ENCODE data around the gene TAF11L5.
"Not testable (repeated sequence)": the region's sequence is repeated elsewhere in the genome, so short reads cannot be mapped to it uniquely, and the experiment has no call there.

Gene TAF11L5

DNA sequence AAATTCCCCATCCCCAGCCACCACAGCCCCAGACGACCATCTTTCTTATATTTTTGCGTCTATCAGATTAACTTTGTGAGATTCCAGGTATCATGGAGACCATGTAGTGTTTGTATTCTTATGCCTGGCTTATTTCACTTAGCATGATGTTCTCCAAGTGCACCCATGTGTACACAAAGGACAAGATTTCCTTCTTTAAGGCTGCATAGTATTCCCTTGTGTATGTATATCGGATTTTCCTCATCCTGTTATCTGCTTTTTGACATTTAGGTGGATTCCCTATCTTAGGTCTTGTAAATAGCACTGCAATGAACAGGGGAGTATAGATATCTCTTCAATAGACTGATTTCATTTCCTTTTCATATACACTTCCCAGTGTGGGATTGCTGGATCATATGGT lies 32.3 kb upstream of the TAF11L5 start:
- no peak overlapping the region for H3K27ac ChIP-seq (ENCODE audit: low read length)
- H3F3A ChIP-seq (ENCODE audit: insufficient read depth, low read length), result no peaks in the 10 kb centered on the region
- H3K4me2 ChIP-seq (ENCODE audit: low read depth, low read length), result no peak overlapping the region
- H3K4me1 ChIP-seq (ENCODE audit: low read length), result no peaks in the 10 kb centered on the region
- TF ChIP-seq EZH2 (optimal IDR thresholded peaks at IDR 0.05; ENCODE audit: low read depth, low read length) (no peak), EZH2phosphoT487 (IDR thresholded peaks at IDR 0.05; ENCODE audit: low read length) (no peak)
- TF ChIP-seq, protein P1, sequence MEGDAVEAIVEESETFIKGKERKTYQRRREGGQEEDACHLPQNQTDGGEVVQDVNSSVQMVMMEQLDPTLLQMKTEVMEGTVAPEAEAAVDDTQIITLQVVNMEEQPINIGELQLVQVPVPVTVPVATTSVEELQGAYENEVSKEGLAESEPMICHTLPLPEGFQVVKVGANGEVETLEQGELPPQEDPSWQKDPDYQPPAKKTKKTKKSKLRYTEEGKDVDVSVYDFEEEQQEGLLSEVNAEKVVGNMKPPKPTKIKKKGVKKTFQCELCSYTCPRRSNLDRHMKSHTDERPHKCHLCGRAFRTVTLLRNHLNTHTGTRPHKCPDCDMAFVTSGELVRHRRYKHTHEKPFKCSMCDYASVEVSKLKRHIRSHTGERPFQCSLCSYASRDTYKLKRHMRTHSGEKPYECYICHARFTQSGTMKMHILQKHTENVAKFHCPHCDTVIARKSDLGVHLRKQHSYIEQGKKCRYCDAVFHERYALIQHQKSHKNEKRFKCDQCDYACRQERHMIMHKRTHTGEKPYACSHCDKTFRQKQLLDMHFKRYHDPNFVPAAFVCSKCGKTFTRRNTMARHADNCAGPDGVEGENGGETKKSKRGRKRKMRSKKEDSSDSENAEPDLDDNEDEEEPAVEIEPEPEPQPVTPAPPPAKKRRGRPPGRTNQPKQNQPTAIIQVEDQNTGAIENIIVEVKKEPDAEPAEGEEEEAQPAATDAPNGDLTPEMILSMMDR (IDR thresholded peaks at IDR 0.05; ENCODE audit: low read length), result no peak
- H3K9me3 ChIP-seq (replicated peaks; ENCODE audit: insufficient read depth, low read length), result no peaks in the 10 kb centered on the region
- DNase-seq, result no peak
- no peaks in the 10 kb centered on the region for H3K79me2 ChIP-seq (ENCODE audit: low read length)
- H3K4me3 ChIP-seq (ENCODE audit: low read length), result no peak overlapping the region
- no peaks in the 10 kb centered on the region for H3K36me3 ChIP-seq (replicated peaks; ENCODE audit: insufficient read depth, low read length)
- H3K27me3 ChIP-seq (replicated peaks; ENCODE audit: insufficient read depth, low read length), result no peaks in the 10 kb centered on the region
- H4K20me1 ChIP-seq (ENCODE audit: insufficient read depth, low read length), result no peaks in the 10 kb centered on the region
- no peak overlapping the region for H2AFZ ChIP-seq (ENCODE audit: low read length)
- H3K9ac ChIP-seq (ENCODE audit: low read length), result no peak overlapping the region
- H3K9me2 ChIP-seq (replicated peaks; ENCODE audit: insufficient read depth, low read length), result no peaks in the 10 kb centered on the region

DNA sequence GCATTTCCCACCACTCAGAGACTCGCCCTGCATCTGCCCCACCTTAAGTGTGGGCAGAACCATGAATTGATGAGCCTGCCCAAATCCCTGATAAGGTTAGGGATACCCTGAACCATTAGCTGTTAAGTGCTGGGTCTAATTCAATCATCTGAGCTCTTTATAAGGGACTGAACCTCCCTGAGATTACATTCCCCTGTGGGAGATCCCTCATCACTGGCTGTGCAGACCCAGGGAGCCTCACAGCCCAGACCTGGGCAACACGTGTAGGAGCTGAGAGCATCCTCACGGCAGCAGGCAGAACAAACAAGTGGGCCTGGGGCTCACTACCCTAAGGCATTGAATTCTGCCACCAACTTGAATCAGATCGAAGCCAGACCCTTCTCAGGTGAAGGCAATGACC lies 27.6 kb upstream of the TAF11L5 start:
- TF ChIP-seq EZH2phosphoT487 (IDR thresholded peaks at IDR 0.05; ENCODE audit: low read length) (no peak), EZH2 (optimal IDR thresholded peaks at IDR 0.05; ENCODE audit: low read depth, low read length) (no peak)
- Histone ChIP-seq H3K27ac (ENCODE audit: low read length) (no peak overlapping the region), H3K4me3 (ENCODE audit: low read length) (no peak overlapping the region), H2AFZ (ENCODE audit: low read length) (no peak overlapping the region), H3K9me2 (replicated peaks; ENCODE audit: insufficient read depth, low read length) (no peaks in the 10 kb centered on the region), H3K79me2 (ENCODE audit: low read length) (no peaks in the 10 kb centered on the region), H3K9me3 (replicated peaks; ENCODE audit: insufficient read depth, low read length) (no peaks in the 10 kb centered on the region), H3K36me3 (replicated peaks; ENCODE audit: insufficient read depth, low read length) (no peaks in the 10 kb centered on the region), H3F3A (ENCODE audit: insufficient read depth, low read length) (no peaks in the 10 kb centered on the region), H3K9ac (ENCODE audit: low read length) (no peak overlapping the region), H3K4me2 (ENCODE audit: low read depth, low read length) (no peak overlapping the region), H3K27me3 (replicated peaks; ENCODE audit: insufficient read depth, low read length) (no peaks in the 10 kb centered on the region), H3K4me1 (ENCODE audit: low read length) (no peaks in the 10 kb centered on the region), H4K20me1 (ENCODE audit: insufficient read depth, low read length) (no peaks in the 10 kb centered on the region)
- no peak for DNase-seq

DNA sequence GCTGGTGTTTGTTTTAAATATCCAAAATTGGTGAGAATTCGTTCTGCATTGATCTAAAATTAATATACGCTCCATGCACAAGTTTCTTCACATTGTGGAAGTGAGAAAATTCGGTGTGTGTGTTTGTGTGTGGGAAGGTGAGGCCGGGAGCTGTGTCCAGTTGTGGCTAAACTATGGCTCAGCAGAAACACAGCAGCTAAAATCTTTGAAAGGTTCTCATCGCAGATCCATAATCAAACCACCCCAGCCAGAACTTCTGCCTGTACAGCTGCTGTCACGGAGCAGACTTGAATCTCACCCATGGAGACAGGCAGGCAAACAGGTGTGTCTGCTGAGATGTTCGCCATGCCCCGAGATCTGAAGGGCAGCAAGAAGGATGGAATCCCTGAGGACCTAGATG lies 27.1 kb upstream of the TAF11L5 start, which contains the start of gene TAF11L2:
Gene TAF11L2 (plus strand): TSS at position 301 of the 400 bp plus-strand sequence.
- H3K9ac ChIP-seq (ENCODE audit: low read length); H4K20me1 ChIP-seq (ENCODE audit: insufficient read depth, low read length); H3K4me2 ChIP-seq (ENCODE audit: low read depth, low read length); H3K27ac ChIP-seq (ENCODE audit: low read length); H3K79me2 ChIP-seq (ENCODE audit: low read length); H3K27me3 ChIP-seq (replicated peaks; ENCODE audit: insufficient read depth, low read length); H3K4me3 ChIP-seq (ENCODE audit: low read length); H3K9me2 ChIP-seq (replicated peaks; ENCODE audit: insufficient read depth, low read length); H3K4me1 ChIP-seq (ENCODE audit: low read length); H2AFZ ChIP-seq (ENCODE audit: low read length); H3K36me3 ChIP-seq (replicated peaks; ENCODE audit: insufficient read depth, low read length); H3K9me3 ChIP-seq (replicated peaks; ENCODE audit: insufficient read depth, low read length); DNase-seq; H3F3A ChIP-seq (ENCODE audit: insufficient read depth, low read length): not testable (repeated sequence)

DNA sequence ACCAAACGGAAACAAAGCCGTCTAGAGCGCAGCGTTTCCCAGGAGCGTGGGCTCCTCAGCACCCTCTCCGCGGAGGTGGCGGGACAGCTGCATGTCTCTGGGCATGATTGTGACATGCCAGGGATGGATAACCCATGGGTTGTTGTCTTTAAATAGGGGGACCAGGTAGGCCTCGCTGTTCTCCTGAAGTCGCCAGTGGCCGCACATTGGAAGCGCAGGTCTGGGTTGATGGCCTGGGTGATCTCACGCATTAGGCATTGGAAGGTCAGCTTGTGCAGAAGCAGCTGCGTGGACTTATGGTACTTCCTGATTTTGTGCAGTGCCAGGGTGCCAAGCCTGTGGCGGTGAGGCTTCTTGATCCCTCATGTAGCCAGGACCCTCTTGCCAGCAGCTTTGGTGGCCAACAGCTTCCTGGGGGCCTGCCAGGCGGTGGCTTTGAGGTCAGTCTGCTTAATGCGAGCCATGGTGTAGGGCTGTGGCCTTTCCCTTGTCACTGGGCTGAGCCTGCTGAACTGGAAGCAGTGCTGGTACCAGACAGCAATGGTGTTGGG lies 13.2 kb upstream of the TAF11L5 start:
- Histone ChIP-seq H3K27ac (ENCODE audit: low read length) (no peak overlapping the region), H3K27me3 (replicated peaks; ENCODE audit: insufficient read depth, low read length) (no peaks in the 10 kb centered on the region), H3K4me2 (ENCODE audit: low read depth, low read length) (no peak overlapping the region), H3F3A (ENCODE audit: insufficient read depth, low read length) (no peaks in the 10 kb centered on the region), H3K36me3 (replicated peaks; ENCODE audit: insufficient read depth, low read length) (no peaks in the 10 kb centered on the region), H3K4me3 (ENCODE audit: low read length) (no peak overlapping the region), H3K79me2 (ENCODE audit: low read length) (no peaks in the 10 kb centered on the region), H3K4me1 (ENCODE audit: low read length) (no peaks in the 10 kb centered on the region), H3K9me2 (replicated peaks; ENCODE audit: insufficient read depth, low read length) (no peaks in the 10 kb centered on the region), H4K20me1 (ENCODE audit: insufficient read depth, low read length) (no peaks in the 10 kb centered on the region), H2AFZ (ENCODE audit: low read length) (no peak overlapping the region), H3K9ac (ENCODE audit: low read length) (no peak overlapping the region), H3K9me3 (replicated peaks; ENCODE audit: insufficient read depth, low read length) (no peaks in the 10 kb centered on the region)
- DNase-seq, result no peak
- TF ChIP-seq, protein P1 (IDR thresholded peaks at IDR 0.05; ENCODE audit: low read length), result no peak
- TF ChIP-seq EZH2phosphoT487 (IDR thresholded peaks at IDR 0.05; ENCODE audit: low read length), result no peak

DNA sequence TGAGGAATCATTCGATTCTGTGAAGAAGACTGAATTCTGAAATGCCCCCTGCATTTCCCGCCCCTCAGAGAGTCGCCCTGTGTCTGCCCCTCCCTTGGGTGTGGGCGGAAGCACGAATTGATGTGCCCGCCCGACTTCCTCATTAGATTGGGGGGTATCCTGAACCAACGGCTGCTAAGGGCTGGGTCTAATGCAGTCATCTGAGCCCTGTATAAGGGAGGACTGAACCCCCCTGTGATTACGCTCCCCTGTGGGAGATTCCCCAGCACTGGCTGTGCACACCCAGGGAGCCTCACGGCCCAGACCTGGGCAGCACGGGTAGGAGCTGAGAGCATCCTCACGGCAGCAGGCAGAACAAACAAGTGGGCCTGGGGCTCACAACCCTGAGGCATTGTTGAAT lies 7.5 kb upstream of the TAF11L5 start:
- H3K27ac ChIP-seq (ENCODE audit: low read length); H3K9ac ChIP-seq (ENCODE audit: low read length); H3K79me2 ChIP-seq (ENCODE audit: low read length); H3F3A ChIP-seq (ENCODE audit: insufficient read depth, low read length); H3K4me2 ChIP-seq (ENCODE audit: low read depth, low read length); H4K20me1 ChIP-seq (ENCODE audit: insufficient read depth, low read length); H3K9me2 ChIP-seq (replicated peaks; ENCODE audit: insufficient read depth, low read length); H3K4me3 ChIP-seq (ENCODE audit: low read length); DNase-seq; H3K36me3 ChIP-seq (replicated peaks; ENCODE audit: insufficient read depth, low read length); H3K4me1 ChIP-seq (ENCODE audit: low read length); H3K27me3 ChIP-seq (replicated peaks; ENCODE audit: insufficient read depth, low read length); H3K9me3 ChIP-seq (replicated peaks; ENCODE audit: insufficient read depth, low read length); H2AFZ ChIP-seq (ENCODE audit: low read length): not testable (repeated sequence)

DNA sequence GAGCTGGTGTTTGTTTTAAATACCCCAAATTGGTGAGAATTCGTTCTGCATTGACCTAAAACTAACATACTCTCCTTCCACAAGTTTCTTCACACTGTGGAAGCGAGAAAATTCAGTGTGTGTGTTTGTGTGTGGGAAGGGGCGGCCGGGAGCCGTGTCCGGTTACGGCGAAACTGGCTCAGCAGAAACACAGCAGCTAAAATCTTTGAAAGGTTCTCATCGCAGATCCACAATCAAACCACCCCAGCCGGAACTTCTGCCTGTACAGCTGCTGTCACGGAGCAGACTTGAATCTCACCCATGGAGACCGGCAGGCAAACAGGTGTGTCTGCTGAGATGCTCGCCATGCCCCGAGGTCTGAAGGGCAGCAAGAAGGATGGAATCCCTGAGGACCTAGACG lies 7.0 kb upstream of the TAF11L5 start, which contains the start of gene TAF11L3:
Gene TAF11L3 (plus strand): TSS at position 301 of the 400 bp plus-strand sequence.
- not testable (repeated sequence) for H3K27ac ChIP-seq (ENCODE audit: low read length); H3K27me3 ChIP-seq (replicated peaks; ENCODE audit: insufficient read depth, low read length); H3K36me3 ChIP-seq (replicated peaks; ENCODE audit: insufficient read depth, low read length); H3K9me2 ChIP-seq (replicated peaks; ENCODE audit: insufficient read depth, low read length); H3K4me3 ChIP-seq (ENCODE audit: low read length); H4K20me1 ChIP-seq (ENCODE audit: insufficient read depth, low read length); H3K9me3 ChIP-seq (replicated peaks; ENCODE audit: insufficient read depth, low read length); H2AFZ ChIP-seq (ENCODE audit: low read length); H3K4me2 ChIP-seq (ENCODE audit: low read depth, low read length); H3K79me2 ChIP-seq (ENCODE audit: low read length); DNase-seq; H3F3A ChIP-seq (ENCODE audit: insufficient read depth, low read length); H3K9ac ChIP-seq (ENCODE audit: low read length); H3K4me1 ChIP-seq (ENCODE audit: low read length)

Measured in MM.1S (cell line).